GM18951 (cell line): ENCODE measurements around the gene FBLIM1.

Source experiments
- POLR2A ChIP-seq: IDR thresholded peaks from 4 replicates; pipeline ENCODE4 v1.6.1; 2011; ENCODE audit warnings: mild to moderate bottlenecking; ENCODE audit not compliant: insufficient read length, insufficient read depth; ENCODE audit errors: extremely low read depth
- in situ Hi-C: fragments of 300-500 bp; cut with MboI; formaldehyde crosslinking; loops from one replicate; pipeline ENCODE4 v1.12.0; 2022; ENCODE audit warnings: low sequenced_read_pairs, mixed read lengths, inconsistent platforms; ENCODE audit not compliant: unreplicated experiment

Gene FBLIM1

GRCh38 chr1:15734901-15735300, 23.7 kb upstream of the FBLIM1 start:
- no peak for TF ChIP-seq POLR2A
- in situ Hi-C loops: loop anchor here (25.0 kb wide), 1 partner anchor 398 kb away; no protein-coding TSS in a partner anchor

GRCh38 chr1:15735304-15736037, 23.1 kb upstream of the FBLIM1 start:
- in situ Hi-C loops: loop anchor here (25.0 kb wide), 1 partner anchor 398 kb away; no protein-coding TSS in a partner anchor
- TF ChIP-seq POLR2A: no peak

DNA sequence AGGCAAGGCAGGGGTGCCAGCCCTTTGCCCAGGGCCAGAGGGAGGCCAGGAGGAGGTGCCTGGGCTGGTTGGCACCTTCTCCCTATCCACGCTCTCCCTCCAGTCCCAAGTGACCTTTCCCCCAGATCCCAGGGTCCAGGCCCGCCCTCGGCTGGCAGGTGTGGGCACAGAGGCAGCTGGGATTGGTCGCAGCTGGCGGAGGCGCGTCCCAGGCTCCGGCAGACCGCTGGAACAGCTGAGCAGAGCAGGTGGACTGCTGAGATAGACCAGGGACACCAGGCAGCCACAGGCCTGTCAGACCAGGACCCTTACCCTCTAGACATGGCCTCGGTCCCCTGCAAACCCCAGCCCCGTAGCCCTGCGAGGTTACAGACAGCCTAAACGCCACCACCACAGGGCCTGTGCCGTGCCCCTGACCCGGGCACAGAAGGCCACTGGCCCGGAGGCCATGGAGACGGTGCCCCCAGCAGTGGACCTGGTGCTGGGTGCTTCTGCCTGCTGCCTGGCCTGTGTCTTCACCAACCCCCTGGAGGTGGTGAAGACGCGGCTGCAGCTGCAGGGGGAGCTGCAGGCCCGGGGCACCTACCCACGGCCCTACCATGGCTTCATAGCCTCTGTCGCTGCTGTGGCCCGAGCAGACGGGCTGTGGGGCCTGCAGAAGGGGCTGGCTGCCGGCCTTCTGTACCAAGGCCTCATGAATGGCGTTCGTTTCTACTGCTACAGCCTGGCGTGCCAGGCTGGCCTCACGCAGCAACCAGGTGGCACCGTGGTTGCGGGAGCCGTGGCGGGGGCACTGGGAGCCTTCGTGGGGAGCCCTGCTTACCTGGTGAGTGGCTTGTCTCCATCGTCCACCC, 22.3 kb upstream of the FBLIM1 start, which contains the start of gene SLC25A34:
TSS of gene SLC25A34 (plus strand) at position 221 of the 854 bp plus-strand sequence. CDS start at position 449, 228 bp downstream.
- in situ Hi-C loops: loop anchor here (25.0 kb wide), 1 partner anchor 399 kb away; no protein-coding TSS in a partner anchor
- TF ChIP-seq POLR2A: no peak

- no peak for TF ChIP-seq POLR2A
- in situ Hi-C loops: loop anchor here (25.0 kb wide), 1 partner anchor 400 kb away; no protein-coding TSS in a partner anchor
Observed at GRCh38 chr1:15736892-15737261, 21.7 kb upstream of the FBLIM1 start.

DNA sequence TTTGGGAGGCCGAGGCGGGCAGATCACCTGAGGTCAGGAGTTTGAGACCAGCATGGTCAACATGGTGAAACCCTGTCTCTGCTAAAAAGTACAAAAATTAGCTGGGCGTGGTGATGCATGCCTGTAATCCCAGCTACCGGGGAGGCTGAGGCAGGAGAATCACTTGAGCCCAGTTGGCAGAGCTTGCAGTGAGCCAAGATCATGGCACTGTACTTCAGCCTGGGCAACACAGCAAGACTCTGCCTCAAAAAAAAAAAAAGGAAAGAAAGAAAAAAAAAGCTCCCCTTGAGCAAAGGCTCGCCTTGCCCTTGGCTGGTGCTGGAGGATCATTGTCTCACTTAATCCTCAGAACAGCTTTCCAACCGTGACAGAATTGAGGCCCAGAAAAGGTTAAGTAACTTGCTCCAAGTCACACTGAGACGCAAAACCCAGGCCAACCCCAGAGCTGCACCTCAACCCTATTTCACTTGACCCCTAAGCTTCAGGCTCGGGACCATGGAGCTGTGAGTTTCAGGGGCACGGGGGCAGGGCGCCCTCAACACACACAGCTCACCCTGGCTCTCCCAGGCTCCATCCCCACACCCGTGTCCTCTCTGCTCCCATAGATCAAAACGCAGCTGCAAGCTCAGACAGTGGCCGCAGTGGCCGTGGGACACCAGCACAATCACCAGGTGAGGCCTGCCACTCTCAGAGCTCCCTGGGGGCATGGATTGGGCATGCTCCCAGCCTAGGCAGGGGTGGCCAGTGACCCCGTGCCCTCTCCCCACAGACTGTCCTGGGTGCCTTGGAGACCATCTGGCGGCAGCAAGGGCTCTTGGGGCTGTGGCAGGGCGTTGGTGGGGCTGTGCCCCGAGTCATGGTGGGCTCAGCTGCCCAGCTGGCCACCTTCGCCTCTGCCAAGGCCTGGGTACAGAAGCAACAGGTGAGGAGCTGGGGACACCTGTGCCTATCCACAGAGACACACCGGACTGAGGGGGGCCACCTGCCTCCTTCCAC, 21.0 kb upstream of the FBLIM1 start:
- no peak for TF ChIP-seq POLR2A
- in situ Hi-C loops: loop anchor here (25.0 kb wide), 1 partner anchor 400 kb away; no protein-coding TSS in a partner anchor

DNA sequence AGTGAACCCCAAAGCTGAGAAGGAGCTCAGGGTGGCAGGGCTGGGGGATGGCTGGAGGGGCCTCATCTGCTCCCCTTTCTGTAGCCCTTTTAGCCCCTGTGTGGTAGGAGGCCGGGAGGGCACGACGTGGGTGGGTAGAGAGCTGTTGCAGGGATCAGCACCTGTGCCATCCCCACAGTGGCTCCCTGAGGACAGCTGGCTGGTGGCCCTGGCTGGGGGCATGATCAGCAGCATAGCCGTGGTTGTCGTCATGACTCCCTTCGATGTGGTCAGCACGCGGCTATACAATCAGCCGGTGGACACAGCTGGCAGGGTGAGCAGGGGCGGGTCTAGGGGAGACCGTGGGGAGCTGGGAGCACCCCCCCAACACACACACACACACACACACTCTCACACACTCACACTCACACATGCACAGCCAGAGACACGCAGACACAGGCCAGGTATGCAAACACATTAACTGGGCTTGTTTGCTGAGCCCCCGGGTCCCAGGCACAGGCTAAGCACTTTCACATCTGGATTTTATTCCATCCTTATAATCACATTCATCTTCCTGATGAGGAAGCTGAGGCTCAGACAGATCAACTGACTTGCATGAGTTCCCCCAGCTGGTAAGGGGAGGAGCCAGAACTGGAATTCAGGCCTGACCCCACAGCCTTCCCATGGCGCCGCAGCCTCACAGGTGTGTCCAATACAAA, 20.0 kb upstream of the FBLIM1 start:
- no peak for TF ChIP-seq POLR2A
- in situ Hi-C loops: loop anchor here (25.0 kb wide), 1 partner anchor 401 kb away; no protein-coding TSS in a partner anchor

GRCh38 chr1:15739259-15739658, 19.3 kb upstream of the FBLIM1 start:
- in situ Hi-C loops: loop anchor here (25.0 kb wide), 1 partner anchor 402 kb away; no protein-coding TSS in a partner anchor
- TF ChIP-seq POLR2A: no peak

DNA sequence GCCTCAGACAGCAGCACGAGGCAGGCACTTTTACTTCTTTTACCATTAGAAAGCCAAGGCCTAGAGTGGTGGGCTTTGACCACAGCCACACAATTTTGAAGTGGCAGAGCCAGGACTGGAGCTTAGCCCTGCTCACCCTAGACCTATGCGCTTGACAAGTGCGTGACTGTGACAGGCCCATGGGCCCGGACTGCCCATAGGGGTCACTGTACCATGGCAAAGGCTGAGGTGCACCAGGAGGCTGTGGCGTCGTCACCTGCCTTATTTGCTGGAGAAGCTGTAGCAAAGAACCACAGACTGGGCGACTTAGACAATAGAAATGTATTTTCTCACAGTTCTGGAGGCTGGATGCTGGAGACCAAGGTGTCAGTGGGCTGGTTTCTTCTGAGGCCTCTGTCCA, 18.9 kb upstream of the FBLIM1 start:
- in situ Hi-C loops: loop anchor here (25.0 kb wide), 1 partner anchor 402 kb away; no protein-coding TSS in a partner anchor
- no peak for TF ChIP-seq POLR2A

GRCh38 chr1:15740924-15741850, 17.4 kb upstream of the FBLIM1 start:
- in situ Hi-C loops: loop anchor here (25.0 kb wide), 1 partner anchor 404 kb away; no protein-coding TSS in a partner anchor
- TF ChIP-seq POLR2A: no peak

- no peak for TF ChIP-seq POLR2A
- in situ Hi-C loops: loop anchor here (25.0 kb wide), 1 partner anchor 405 kb away; no protein-coding TSS in a partner anchor
Observed at GRCh38 chr1:15742339-15742801, 16.2 kb upstream of the FBLIM1 start, which contains the start of gene TMEM82. TSS of gene TMEM82 (plus strand) at chr1:15742499. CDS start at chr1:15742560, 61 bp downstream.

- in situ Hi-C loops: loop anchor here (25.0 kb wide), 1 partner anchor 407 kb away; no protein-coding TSS in a partner anchor
Observed at GRCh38 chr1:15744122-15744679, 14.4 kb upstream of the FBLIM1 start.

More at GRCh38 chr1:15744122-15744679, 14.4 kb upstream of the FBLIM1 start:
- TF ChIP-seq POLR2A: no peak
